Cardiac muscle cell (in vitro differentiated cells and primary cell): ENCODE data around the gene CDC45. TPM values are rescaled to one million over a fixed set of nuclear protein-coding genes. Genes with fewer than 3 reads are reported as not detected.

Experiments used
- DNase-seq, 2 donors: peaks; one replicate each; pipeline versions ENCODE4 v3.0.0 to v3.0.0-alpha.2; 2010 to 2017; ENCODE audit warnings: low read depth in 1 of 2, low spot score in 1 of 2
- H3K27ac ChIP-seq: fragments of 200-600 bp; sonication (generic); 2 replicates; pipeline ENCODE4 v1.5.1; 2016
- H3K27me3 ChIP-seq: fragments of 200-600 bp; sonication (generic); 2 replicates; pipeline ENCODE4 v1.6.0; 2016; ENCODE audit warnings: control low read depth
- H3K36me3 ChIP-seq: fragments of 200-600 bp; sonication (generic); 2 replicates; pipeline ENCODE4 v1.5.1; 2016; ENCODE audit warnings: control low read depth
- H3K4me1 ChIP-seq: fragments of 200-600 bp; sonication (generic); 2 replicates; pipeline ENCODE4 v1.8.1; 2017; ENCODE audit warnings: low read depth, mild to moderate bottlenecking, mixed run types
- H3K4me3 ChIP-seq: fragments of 200-600 bp; sonication (generic); 2 replicates; pipeline ENCODE4 v1.5.1; 2016; ENCODE audit warnings: mild to moderate bottlenecking
- H3K9me3 ChIP-seq: fragments of 200-600 bp; sonication (generic); 2 replicates; pipeline ENCODE4 v1.5.1; 2017; ENCODE audit warnings: low read depth, mild to moderate bottlenecking, control low read depth
- CTCF ChIP-seq: IDR thresholded peaks from 2 replicates; pipeline ENCODE4 v1.5.1; 2012; ENCODE audit warnings: low read depth, mild to moderate bottlenecking, low read length
- polyA plus RNA-seq: library from polyadenylated mRNA; unstranded; fragments of >200 nt; fragmentation: Nextera tagmentation; extraction: Ambion mirVana; gene quantifications from 2 replicates; pipeline ENCODE4 v1.2.1, GENCODE V29; 2016
- total RNA-seq: library from RNA; depleted of rRNA; stranded (reverse); fragments of >200 nt; gene quantifications from 2 replicates; pipeline ENCODE4 v1.2.3, GENCODE V29; 2016

CDC45 gene
- total and polyA plus RNA-seq, 2 experiments from 2014 or later = 7.6 to 15.5 TPM

GRCh38 chr22:19555651-19556050, 75.9 kb downstream of the CDC45 start:
- H3K9me3 ChIP-seq = no peaks in the 10 kb centered on the region
- no peaks in the 10 kb centered on the region for H3K4me1 ChIP-seq
- H3K4me3 ChIP-seq = no peak overlapping the region
- DNase-seq = no peak
- H3K36me3 ChIP-seq = no peaks in the 10 kb centered on the region
- no peak for TF ChIP-seq CTCF
- no peak overlapping the region for H3K27ac ChIP-seq
- no peaks in the 10 kb centered on the region for H3K27me3 ChIP-seq

GRCh38 chr22:19556963-19557545, 77.3 kb downstream of the CDC45 start:
- TF ChIP-seq CTCF = no peak
- Histone ChIP-seq H3K36me3 (no peaks in the 10 kb centered on the region), H3K27ac (no peak overlapping the region), H3K9me3 (no peaks in the 10 kb centered on the region), H3K27me3 (no peaks in the 10 kb centered on the region), H3K4me1 (no peaks in the 10 kb centered on the region), H3K4me3 (no peak overlapping the region)
- no peak for DNase-seq

- Histone ChIP-seq H3K4me3 (no peak overlapping the region), H3K4me1 (no peaks in the 10 kb centered on the region), H3K9me3 (no peaks in the 10 kb centered on the region), H3K27me3 (no peaks in the 10 kb centered on the region), H3K36me3 (no peaks in the 10 kb centered on the region), H3K27ac (no peak overlapping the region)
- TF ChIP-seq CTCF = no peak
- DNase-seq = no peak
Observed at GRCh38 chr22:19559324-19559811, 79.6 kb downstream of the CDC45 start.

- Histone ChIP-seq H3K27me3 (no peaks in the 10 kb centered on the region), H3K27ac (no peak overlapping the region), H3K9me3 (no peaks in the 10 kb centered on the region), H3K4me3 (no peak overlapping the region), H3K36me3 (no peaks in the 10 kb centered on the region), H3K4me1 (no peaks in the 10 kb centered on the region)
- DNase-seq = no peak
- no peak for TF ChIP-seq CTCF
Observed at GRCh38 chr22:19559956-19560355, 80.2 kb downstream of the CDC45 start.

GRCh38 chr22:19565382-19566278, 85.9 kb downstream of the CDC45 start:
- no peaks in the 10 kb centered on the region for H3K9me3 ChIP-seq
- no peak overlapping the region for H3K27ac ChIP-seq
- H3K4me1 ChIP-seq = no peaks in the 10 kb centered on the region
- no peak for TF ChIP-seq CTCF
- H3K27me3 ChIP-seq = no peaks in the 10 kb centered on the region
- H3K36me3 ChIP-seq = no peaks in the 10 kb centered on the region
- DNase-seq = no peak
- H3K4me3 ChIP-seq = no peak overlapping the region
